OCI-LY7 (cell line): ENCODE data around the gene ARHGAP30.

Experiments used
- EZH2phosphoT487 ChIP-seq: fragments of 200-600 bp; sonication (generic); IDR thresholded peaks from 2 replicates; pipeline ENCODE4 v1.6.1; 2018; ENCODE audit warnings: low read depth, borderline replicate concordance, mild to moderate bottlenecking, mixed run types, antibody characterized with exemption, low read length, moderate library complexity, mixed read lengths
- TF ChIP-seq, protein P1 (sequence below): fragments of 200-600 bp; sonication (generic); conservative IDR thresholded peaks from 2 replicates; pipeline ENCODE4 v1.5.1; 2014; ENCODE audit warnings: mild to moderate bottlenecking, antibody characterized with exemption, low read length, moderate library complexity, mixed read lengths

DNA sequence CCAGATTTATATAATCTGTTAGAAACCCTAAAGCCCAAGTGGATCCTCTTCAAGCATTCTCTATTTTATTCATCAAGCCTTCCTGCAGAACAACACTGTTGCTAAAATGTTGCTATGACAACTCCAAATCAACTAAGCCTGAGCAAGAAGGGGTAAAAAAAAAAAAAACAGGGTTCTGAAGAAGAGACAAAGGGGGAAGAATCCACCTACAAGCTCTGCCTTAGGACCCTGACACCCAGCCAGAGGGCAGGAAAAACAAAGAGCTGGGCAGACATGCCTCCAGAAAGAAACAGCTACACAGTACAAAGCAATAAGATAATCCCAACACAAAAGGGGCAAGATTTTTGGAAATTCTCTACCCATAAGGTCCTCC is 25.2 kb downstream of the ARHGAP30 start:
- TF ChIP-seq, protein P1, sequence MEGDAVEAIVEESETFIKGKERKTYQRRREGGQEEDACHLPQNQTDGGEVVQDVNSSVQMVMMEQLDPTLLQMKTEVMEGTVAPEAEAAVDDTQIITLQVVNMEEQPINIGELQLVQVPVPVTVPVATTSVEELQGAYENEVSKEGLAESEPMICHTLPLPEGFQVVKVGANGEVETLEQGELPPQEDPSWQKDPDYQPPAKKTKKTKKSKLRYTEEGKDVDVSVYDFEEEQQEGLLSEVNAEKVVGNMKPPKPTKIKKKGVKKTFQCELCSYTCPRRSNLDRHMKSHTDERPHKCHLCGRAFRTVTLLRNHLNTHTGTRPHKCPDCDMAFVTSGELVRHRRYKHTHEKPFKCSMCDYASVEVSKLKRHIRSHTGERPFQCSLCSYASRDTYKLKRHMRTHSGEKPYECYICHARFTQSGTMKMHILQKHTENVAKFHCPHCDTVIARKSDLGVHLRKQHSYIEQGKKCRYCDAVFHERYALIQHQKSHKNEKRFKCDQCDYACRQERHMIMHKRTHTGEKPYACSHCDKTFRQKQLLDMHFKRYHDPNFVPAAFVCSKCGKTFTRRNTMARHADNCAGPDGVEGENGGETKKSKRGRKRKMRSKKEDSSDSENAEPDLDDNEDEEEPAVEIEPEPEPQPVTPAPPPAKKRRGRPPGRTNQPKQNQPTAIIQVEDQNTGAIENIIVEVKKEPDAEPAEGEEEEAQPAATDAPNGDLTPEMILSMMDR, result no peak
- TF ChIP-seq EZH2phosphoT487, result no peak
